Subcutaneous abdominal adipose tissue (tissue), 5 donors: ENCODE data around the gene SORL1-AS1.
A peak's percentile ranks its signal among the peaks of the same experiment; 100 is the strongest.

Experiments
- H3K27ac ChIP-seq: one replicate; pipeline ENCODE4 v1.7.0; 2013; ENCODE audit warnings: low read depth, mild to moderate bottlenecking, inconsistent platforms, low read length, moderate library complexity
- H3K27me3 ChIP-seq, 5 donors: one replicate each; pipeline ENCODE4 v1.7.0; 2013; ENCODE audit warnings: low read length in 5 of 5, inconsistent platforms in 1 of 5; ENCODE audit not compliant: control insufficient read depth in 5 of 5, insufficient read depth in 4 of 5
- H3K36me3 ChIP-seq, 5 donors: one replicate each; pipeline ENCODE4 v1.7.0; 2013; ENCODE audit warnings: low read length in 5 of 5; ENCODE audit not compliant: control insufficient read depth in 5 of 5, insufficient read depth in 5 of 5
- H3K4me1 ChIP-seq, 5 donors: one replicate each; pipeline ENCODE4 v1.7.0; 2013; ENCODE audit warnings: low read length in 5 of 5, mild to moderate bottlenecking in 3 of 5, moderate library complexity in 1 of 5; ENCODE audit not compliant: control insufficient read depth in 5 of 5, insufficient read depth in 5 of 5
- H3K4me3 ChIP-seq, 5 donors: one replicate each; pipeline ENCODE4 v1.7.0; 2013; ENCODE audit warnings: low read length in 5 of 5, low read depth in 1 of 5
- H3K9ac ChIP-seq, 5 donors: one replicate each; pipeline ENCODE4 v1.7.0; 2013; ENCODE audit warnings: low read length in 5 of 5, mild to moderate bottlenecking in 4 of 5, moderate library complexity in 3 of 5
- H3K9me3 ChIP-seq, 5 donors: one replicate each; pipeline ENCODE4 v1.7.0; 2013; ENCODE audit warnings: low read length in 5 of 5; ENCODE audit not compliant: control insufficient read depth in 5 of 5
- donor health status: healthy.
- donor health status: healthy.
- donor health status: healthy.
- donor health status: healthy.
- donor health status: healthy.

The SORL1-AS1 gene

GRCh38 chr11:121465709-121466062 is 12.9 kb upstream of the SORL1-AS1 start:
- peaks cover 0 to 25% (median 18%) of the 10 kb centered on the region in 5 donors for H3K4me1 ChIP-seq
- no peaks in the 10 kb centered on the region for H3K9me3 ChIP-seq
- peaks cover 0 to 5% (median 2%) of the 10 kb centered on the region in 5 donors for H3K27me3 ChIP-seq
- H3K9ac ChIP-seq: no peak overlapping the region
- H3K27ac ChIP-seq: no peak overlapping the region
- no peak overlapping the region for H3K4me3 ChIP-seq
- no peaks in the 10 kb centered on the region for H3K36me3 ChIP-seq

DNA sequence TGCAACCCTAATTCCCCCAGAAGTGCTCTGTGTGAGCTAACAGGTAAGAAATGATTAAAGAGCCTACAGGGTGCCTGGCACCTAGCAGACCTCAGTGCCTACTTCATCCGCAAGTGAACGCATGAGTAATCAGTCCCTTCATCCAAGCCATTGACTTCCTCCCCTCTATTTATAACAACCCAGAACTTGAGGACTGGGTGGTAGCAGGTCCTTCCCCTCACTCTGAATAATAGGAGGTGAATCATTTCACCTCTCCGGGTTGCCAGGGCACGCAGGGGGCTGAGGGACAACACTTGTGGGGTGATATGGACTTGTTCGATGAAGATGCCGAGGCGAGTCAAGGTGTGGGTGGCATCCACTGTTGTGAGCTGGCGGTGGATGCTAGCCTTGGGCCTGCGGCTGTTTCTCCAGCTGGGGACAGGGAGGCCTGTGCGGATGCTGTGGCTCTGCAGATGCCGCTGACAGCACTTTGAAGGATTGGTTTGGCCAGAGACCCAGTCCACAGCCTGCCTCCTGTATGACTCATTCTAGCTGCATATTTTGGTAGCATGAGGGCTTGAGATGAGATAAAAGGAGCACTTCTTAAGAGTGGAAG is 11.7 kb upstream of the SORL1-AS1 start:
- Histone ChIP-seq H3K9ac (no peak overlapping the region), H3K4me1 (peaks cover 0 to 27% (median 19%) of the 10 kb centered on the region in 5 donors), H3K4me3 (no peak overlapping the region), H3K9me3 (no peaks in the 10 kb centered on the region), H3K27ac (no peak overlapping the region), H3K27me3 (peaks cover 0 to 5% (median 2%) of the 10 kb centered on the region in 5 donors), H3K36me3 (no peaks in the 10 kb centered on the region)

GRCh38 chr11:121463689-121464335 is 11.0 kb upstream of the SORL1-AS1 start:
- Histone ChIP-seq H3K36me3 (no peaks in the 10 kb centered on the region), H3K27me3 (peaks cover 0 to 5% (median 2%) of the 10 kb centered on the region in 5 donors), H3K9me3 (no peaks in the 10 kb centered on the region), H3K9ac (no peak overlapping the region), H3K27ac (no peak overlapping the region), H3K4me1 (peaks cover 0 to 27% (median 19%) of the 10 kb centered on the region in 5 donors), H3K4me3 (no peak overlapping the region)

- H3K27ac ChIP-seq: no peak overlapping the region
Observed at GRCh38 chr11:121461843-121462242, 9.1 kb upstream of the SORL1-AS1 start.

GRCh38 chr11:121460941-121461514 is 8.3 kb upstream of the SORL1-AS1 start:
- Histone ChIP-seq H3K36me3 (no peaks in the 10 kb centered on the region), H3K4me1 (peaks cover 0 to 19% (median 12%) of the 10 kb centered on the region in 5 donors), H3K9me3 (no peaks in the 10 kb centered on the region), H3K4me3 (peak overlapping the region in 1 of 5 donors; percentile 33), H3K27me3 (no peaks in the 10 kb centered on the region), H3K9ac (no peak overlapping the region), H3K27ac (peak overlapping the region; percentile 5)

More at GRCh38 chr11:121461843-121462242, 9.1 kb upstream of the SORL1-AS1 start:
- Histone ChIP-seq H3K9ac (no peak overlapping the region), H3K9me3 (no peaks in the 10 kb centered on the region), H3K36me3 (no peaks in the 10 kb centered on the region), H3K4me3 (no peak overlapping the region), H3K4me1 (peaks cover 0 to 25% (median 19%) of the 10 kb centered on the region in 5 donors), H3K27me3 (no peaks in the 10 kb centered on the region)

DNA sequence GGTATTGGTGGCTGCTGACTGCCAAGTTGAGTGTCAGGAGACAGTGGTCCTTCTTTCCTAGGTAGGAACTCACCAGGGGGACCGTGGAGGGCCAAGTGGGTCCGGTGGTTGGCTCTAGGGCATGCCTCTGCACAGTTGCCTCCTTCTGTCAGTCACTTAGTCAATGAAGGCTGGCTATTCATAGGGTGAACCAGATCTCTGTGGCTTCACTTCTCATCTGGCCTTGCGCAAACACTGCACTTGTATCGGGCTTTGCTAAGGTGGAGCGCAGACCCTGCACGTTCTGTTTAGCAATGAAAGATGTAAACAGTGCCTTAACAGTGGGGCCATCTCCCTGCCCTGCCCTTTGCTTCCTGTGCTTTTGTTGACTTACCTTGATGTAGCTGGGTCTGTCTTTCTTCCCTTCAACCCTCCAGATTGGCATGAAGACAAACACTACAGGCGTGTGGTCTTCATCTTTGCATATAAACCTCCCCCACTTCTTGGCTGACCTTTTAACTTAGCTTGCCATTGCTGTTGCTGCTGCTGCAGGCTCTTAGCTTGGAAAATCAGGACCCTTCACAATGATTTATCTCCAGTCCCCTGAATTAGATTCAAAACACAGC is 6.7 kb upstream of the SORL1-AS1 start:
- H3K9ac ChIP-seq: no peak overlapping the region
- H3K27ac ChIP-seq: no peak overlapping the region
- no peak overlapping the region for H3K4me3 ChIP-seq

GRCh38 chr11:121458551-121458950 is 5.8 kb upstream of the SORL1-AS1 start:
- Histone ChIP-seq H3K27ac (no peak overlapping the region), H3K4me1 (peaks cover 0 to 25% (median 18%) of the 10 kb centered on the region in 5 donors), H3K36me3 (no peaks in the 10 kb centered on the region), H3K27me3 (no peaks in the 10 kb centered on the region), H3K4me3 (no peak overlapping the region), H3K9me3 (no peaks in the 10 kb centered on the region), H3K9ac (no peak overlapping the region)

More for the DNA sequence above, 6.7 kb upstream of the SORL1-AS1 start:
- Histone ChIP-seq H3K4me1 (peaks cover 0 to 17% (median 12%) of the 10 kb centered on the region in 5 donors), H3K27me3 (no peaks in the 10 kb centered on the region), H3K9me3 (no peaks in the 10 kb centered on the region), H3K36me3 (no peaks in the 10 kb centered on the region)

- H3K36me3 ChIP-seq: no peaks in the 10 kb centered on the region
- H3K27me3 ChIP-seq: peaks cover 0 to 7% (median 0%) of the 10 kb centered on the region in 5 donors
- no peaks in the 10 kb centered on the region for H3K9me3 ChIP-seq
- H3K4me3 ChIP-seq: no peak overlapping the region
- no peak overlapping the region for H3K27ac ChIP-seq
- peaks cover 0 to 34% (median 30%) of the 10 kb centered on the region in 5 donors for H3K4me1 ChIP-seq
- no peak overlapping the region for H3K9ac ChIP-seq
Observed at GRCh38 chr11:121456816-121457431, 4.2 kb upstream of the SORL1-AS1 start.

GRCh38 chr11:121456151-121456550 is 3.4 kb upstream of the SORL1-AS1 start:
- H3K9ac ChIP-seq: no peak overlapping the region
- no peak overlapping the region for H3K27ac ChIP-seq
- H3K27me3 ChIP-seq: peaks cover 0 to 14% (median 0%) of the 10 kb centered on the region in 5 donors
- no peaks in the 10 kb centered on the region for H3K9me3 ChIP-seq
- no peak overlapping the region for H3K4me3 ChIP-seq
- peaks cover 0 to 34% (median 31%) of the 10 kb centered on the region in 5 donors for H3K4me1 ChIP-seq
- H3K36me3 ChIP-seq: no peaks in the 10 kb centered on the region
